CD14-positive monocyte (primary cell): ENCODE measurements around the gene FAM222B. TPM values are rescaled to one million over a fixed set of nuclear protein-coding genes. Genes with fewer than 3 reads are reported as not detected.

Source experiments
- DNase-seq, 3 donors: peaks; one replicate each; pipeline ENCODE4 v3.0.0-alpha.2; 2011 to 2022
- H2AFZ ChIP-seq: 2 replicates; pipeline ENCODE4 v1.6.0; 2012; ENCODE audit warnings: mild to moderate bottlenecking, low read depth, low read length, inconsistent platforms; ENCODE audit not compliant: insufficient read depth, poor library complexity, severe bottlenecking
- H3K27ac ChIP-seq, 2 donors: 1 replicate in 1 of 2; 2 replicates in 1 of 2; pipeline ENCODE4 v1.5.1; 2012 to 2013; ENCODE audit warnings: low read length in 2 of 2, control low read depth in 1 of 2, inconsistent platforms in 1 of 2, low read depth in 1 of 2, mild to moderate bottlenecking in 1 of 2
- H3K27me3 ChIP-seq, 2 donors: one replicate each; pipeline versions ENCODE4 v1.6.0 to v1.6.1; 2011 to 2013; ENCODE audit warnings: low read length in 2 of 2; ENCODE audit not compliant: control insufficient read depth in 2 of 2, insufficient read depth in 2 of 2
- H3K36me3 ChIP-seq, 2 donors: replicated peaks in 1 of 2; 1 replicate in 1 of 2; 2 replicates in 1 of 2; pipeline versions ENCODE4 v1.5.1 to v1.6.1; 2012 to 2013; ENCODE audit warnings: low read length in 2 of 2, control low read depth in 1 of 2, inconsistent platforms in 1 of 2, mild to moderate bottlenecking in 1 of 2; ENCODE audit not compliant: insufficient read depth in 2 of 2, control insufficient read depth in 1 of 2
- H3K4me1 ChIP-seq, 2 donors: 1 replicate in 1 of 2; 2 replicates in 1 of 2; pipeline versions ENCODE4 v1.5.1 to v1.6.1; 2012 to 2013; ENCODE audit warnings: low read length in 2 of 2, control low read depth in 1 of 2, inconsistent platforms in 1 of 2, mild to moderate bottlenecking in 1 of 2, moderate library complexity in 1 of 2; ENCODE audit not compliant: insufficient read depth in 2 of 2, control insufficient read depth in 1 of 2
- H3K4me2 ChIP-seq: replicated peaks from 2 replicates; pipeline ENCODE3; 2012; ENCODE audit warnings: low read length, moderate library complexity, mild to moderate bottlenecking; ENCODE audit not compliant: poor library complexity, severe bottlenecking; ENCODE audit errors: extremely low read depth
- H3K4me3 ChIP-seq, 3 experiments: fragments of 200-600 bp in 1 of 3; sonication (generic) in 1 of 3; replicated peaks in 1 of 3; 1 replicate in 2 of 3; 2 replicates in 1 of 3; pipeline ENCODE4 v1.5.1; 2011 to 2013; ENCODE audit warnings: low read length in 3 of 3, mild to moderate bottlenecking in 3 of 3, control low read depth in 2 of 3, low read depth in 2 of 3, inconsistent platforms in 1 of 3, moderate library complexity in 1 of 3
- H3K79me2 ChIP-seq: 2 replicates; pipeline ENCODE4 v1.6.0; 2012; ENCODE audit warnings: mild to moderate bottlenecking, control low read depth, inconsistent platforms, low read length, moderate library complexity; ENCODE audit not compliant: insufficient read depth
- H3K9ac ChIP-seq: 2 replicates; pipeline ENCODE4 v1.6.0; 2017; ENCODE audit warnings: low read length, mild to moderate bottlenecking; ENCODE audit not compliant: insufficient read depth, poor library complexity, severe bottlenecking
- H3K9me3 ChIP-seq, 2 donors: replicated peaks in 1 of 2; 1 replicate in 1 of 2; 2 replicates in 1 of 2; pipeline versions ENCODE4 v1.5.1 to v1.6.1; 2012 to 2013; ENCODE audit warnings: low read length in 2 of 2, control low read depth in 1 of 2; ENCODE audit not compliant: control insufficient read depth in 1 of 2, insufficient read depth in 1 of 2
- H4K20me1 ChIP-seq: 2 replicates; pipeline ENCODE4 v1.6.0; 2012; ENCODE audit warnings: mild to moderate bottlenecking, low read length, control low read depth, moderate library complexity; ENCODE audit not compliant: insufficient read depth
- H3K27ac Mint-ChIP-seq, 7 donors: one replicate each; pipeline ENCODE4 v1.8.0; 2020; ENCODE audit warnings: mild to moderate bottlenecking in 7 of 7, mixed read lengths in 7 of 7, moderate library complexity in 6 of 7, inconsistent platforms in 2 of 7
- H3K27me3 Mint-ChIP-seq, 3 donors: one replicate each; pipeline ENCODE4 v1.8.0; 2021 to 2022; ENCODE audit warnings: low read depth in 3 of 3, mild to moderate bottlenecking in 3 of 3, mixed read lengths in 3 of 3, moderate library complexity in 3 of 3, inconsistent platforms in 1 of 3
- H3K36me3 Mint-ChIP-seq, 2 donors: one replicate each; pipeline ENCODE4 v1.8.0; 2020; ENCODE audit warnings: mixed read lengths in 2 of 2, inconsistent platforms in 1 of 2, mild to moderate bottlenecking in 1 of 2
- H3K4me1 Mint-ChIP-seq: one replicate; pipeline ENCODE4 v1.8.0; 2020; ENCODE audit warnings: mild to moderate bottlenecking, mixed read lengths
- H3K4me3 Mint-ChIP-seq, 2 donors: one replicate each; pipeline ENCODE4 v1.8.0; 2020; ENCODE audit warnings: mild to moderate bottlenecking in 2 of 2, mixed read lengths in 2 of 2, moderate library complexity in 1 of 2
- H3K9me3 Mint-ChIP-seq, 7 donors: one replicate each; pipeline ENCODE4 v1.8.0; 2020 to 2022; ENCODE audit warnings: mixed read lengths in 7 of 7, mild to moderate bottlenecking in 6 of 7, moderate library complexity in 6 of 7, inconsistent platforms in 2 of 7
- CTCF ChIP-seq: fragments of 200-600 bp; IDR thresholded peaks from one replicate; pipeline ENCODE4 v1.8.0; 2022; ENCODE audit warnings: antibody characterized with exemption, mild to moderate bottlenecking
- WGBS: methylation state at CpG from one replicate; pipeline ENCODE4 v1.1.5; 2013; ENCODE audit warnings: missing lambda C conversion rate; ENCODE audit not compliant: insufficient coverage; 5-methylcytosine and 5-hydroxymethylcytosine counted together
- intact Hi-C, 2 donors: fragments of 100-400 bp; cut with micrococcal nuclease; formaldehyde crosslinking; loops; one replicate each; pipeline versions ENCODE4 v1.15.0 to v1.15.1; 2023
- polyA plus RNA-seq, 3 donors: library from polyadenylated mRNA; depleted of rRNA in 1 of 3; unstranded in 2 of 3; stranded (reverse) in 1 of 3; fragments of 300-500 nt in 2 of 3; fragments of >200 nt in 1 of 3; fragmentation: Illumina TruSeq in 2 of 3; gene quantifications; 1 replicate in 2 of 3; 2 replicates in 1 of 3; pipeline ENCODE4 v1.2.3, GENCODE V29; 2012 to 2021

Gene FAM222B
- polyA plus RNA-seq, 3 donors = 1.5 to 8.6 (median 1.9) TPM

- Histone ChIP-seq H3K4me1 (peaks cover 44 to 47% of the 10 kb centered on the region in 2 donors), H3K4me2 (peak overlapping the region; percentile 90), H3K27me3 (peaks cover 4 to 15% of the 10 kb centered on the region in 2 donors), H3K9me3 (no peaks in the 10 kb centered on the region), H3K4me3 (peak overlapping the region in 1 of 3 experiments; percentile 82), H3K79me2 (no peaks in the 10 kb centered on the region), H3K36me3 (no peaks in the 10 kb centered on the region), H2AFZ (no peak overlapping the region), H4K20me1 (peaks cover 13% of the 10 kb centered on the region), H3K9ac (no peak overlapping the region), H3K27ac (no peak overlapping the region)
- WGBS = 97% methylated on average over 4 of the region's 4 CpGs
- H3K36me3 Mint-ChIP-seq = peaks cover 7 to 8% of the 10 kb centered on the region in 2 donors
- H3K4me1 Mint-ChIP-seq = peaks cover 29% of the 10 kb centered on the region
- DNase-seq = no peak
- H3K27ac Mint-ChIP-seq = no peak overlapping the region
- TF ChIP-seq CTCF = no peak
- intact Hi-C loops = loop anchor here in 1 of 2 donors (2.0 to 10.0 kb wide), 2 partner anchors 17 to 209 kb away; partner anchors contain the start of genes NEK8 and PHF12
- H3K4me3 Mint-ChIP-seq = peak overlapping the region in 1 of 2 donors; percentile 42
- H3K9me3 Mint-ChIP-seq = peaks cover 0 to 5% (median 0%) of the 10 kb centered on the region in 7 donors
- H3K27me3 Mint-ChIP-seq = peaks cover 8 to 26% (median 24%) of the 10 kb centered on the region in 3 donors
Measured at GRCh38 chr17:28745786-28746411, 96.7 kb downstream of the FAM222B start.

- Histone ChIP-seq H3K36me3 (no peaks in the 10 kb centered on the region), H3K27ac (no peak overlapping the region), H3K79me2 (no peaks in the 10 kb centered on the region), H3K4me2 (peak overlapping the region; percentile 90), H4K20me1 (peaks cover 13% of the 10 kb centered on the region), H3K4me3 (peak overlapping the region; percentile 2 to 82 (median 28)), H3K4me1 (peaks cover 49 to 51% of the 10 kb centered on the region in 2 donors), H3K9ac (peak overlapping the region; percentile 36), H3K27me3 (peaks cover 4 to 15% of the 10 kb centered on the region in 2 donors), H2AFZ (no peak overlapping the region), H3K9me3 (no peaks in the 10 kb centered on the region)
- peaks cover 9 to 10% of the 10 kb centered on the region in 2 donors for H3K36me3 Mint-ChIP-seq
- peaks cover 35% of the 10 kb centered on the region for H3K4me1 Mint-ChIP-seq
- peak overlapping the region; percentile 76 to 84 for H3K4me3 Mint-ChIP-seq
- H3K27ac Mint-ChIP-seq = peak overlapping the region in 5 of 7 donors; percentile 8 to 81 (median 69)
- 2% methylated on average over 26 of the region's 31 CpGs for whole genome bisulfite sequencing
- H3K27me3 Mint-ChIP-seq = peaks cover 8 to 30% (median 27%) of the 10 kb centered on the region in 3 donors
- DNase-seq = peak in 1 of 3 donors; percentile 24
- peaks cover 0 to 5% (median 0%) of the 10 kb centered on the region in 7 donors for H3K9me3 Mint-ChIP-seq
- no peak for TF ChIP-seq CTCF
- intact Hi-C loops = loop anchor here in 1 of 2 donors (2.0 to 10.0 kb wide), 2 partner anchors 16 to 210 kb away; partner anchors contain the start of genes NEK8 and PHF12
Measured at GRCh38 chr17:28744972-28745785, 97.4 kb downstream of the FAM222B start.
